DMS53 treated with DMSO at 0.1 percent for 48 hours (cell line): ENCODE results near the gene KRTAP11-1.

Source experiments
- DNase-seq: peaks from one replicate; lab custom pipeline; 2025; ENCODE audit not compliant: unreplicated experiment; lab: John Stamatoyannopoulos, UW

KRTAP11-1 gene, protein sequence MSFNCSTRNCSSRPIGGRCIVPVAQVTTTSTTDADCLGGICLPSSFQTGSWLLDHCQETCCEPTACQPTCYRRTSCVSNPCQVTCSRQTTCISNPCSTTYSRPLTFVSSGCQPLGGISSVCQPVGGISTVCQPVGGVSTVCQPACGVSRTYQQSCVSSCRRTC

GRCh38 chr21:30881480-30881879 lies at the start of gene KRTAP11-1:
KRTAP11-1 (minus strand) TSS chr21:30881580; CDS start chr21:30881524, 56 bp downstream.
- no peak for DNase-seq

DNA sequence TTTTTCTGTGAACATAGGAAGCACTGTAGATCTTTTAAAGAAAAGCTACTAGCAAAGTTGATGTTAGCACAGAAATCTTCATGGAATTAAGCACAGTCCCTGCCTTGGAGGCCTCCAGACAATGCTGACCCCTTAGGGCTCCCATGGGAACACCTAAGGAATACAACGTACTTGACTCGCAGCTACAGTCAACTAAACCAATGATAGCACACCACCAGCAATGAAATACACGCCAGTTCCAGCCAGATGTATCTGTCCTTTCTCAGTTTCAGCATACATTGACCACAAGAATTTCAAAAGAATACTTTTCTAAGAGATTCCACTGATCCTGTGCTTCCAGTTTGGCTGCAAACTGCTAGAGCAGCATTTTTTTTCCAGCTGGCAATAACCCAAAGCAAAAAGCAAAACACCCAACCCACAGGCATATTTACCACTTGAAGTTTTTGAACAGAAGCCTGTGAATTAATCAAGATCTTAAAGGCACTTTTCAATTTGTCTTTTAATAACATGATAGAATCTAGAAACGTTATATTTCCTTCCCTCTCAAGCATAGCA lies 42.8 kb upstream of the KRTAP11-1 start:
- DNase-seq: no peak

GRCh38 chr21:30921129-30921528 lies 39.7 kb upstream of the KRTAP11-1 start:
- no peak for DNase-seq

- DNase-seq: no peak
These were observed 36.2 kb upstream of the KRTAP11-1 start for GRCh38 chr21:30917557-30917956.

DNA sequence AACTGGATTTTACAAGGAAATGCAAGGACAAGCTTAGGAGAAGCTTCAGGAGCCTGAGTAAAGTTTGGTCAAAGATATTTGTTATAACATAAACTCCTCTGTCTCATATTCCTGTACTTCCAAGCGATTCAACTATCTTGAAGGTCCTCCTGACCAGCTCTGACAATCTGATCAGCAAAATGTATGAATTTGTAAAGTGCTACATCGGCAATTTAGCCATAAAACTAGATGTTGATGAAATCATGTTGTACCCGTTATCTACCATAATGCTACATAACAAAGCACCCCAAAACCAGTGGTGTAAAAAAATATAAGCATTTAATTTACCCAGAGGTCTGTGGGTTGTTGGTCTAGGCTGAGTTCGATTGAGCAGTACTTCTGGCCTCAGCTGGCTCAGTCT lies 19.5 kb upstream of the KRTAP11-1 start:
- no peak for DNase-seq

DNA sequence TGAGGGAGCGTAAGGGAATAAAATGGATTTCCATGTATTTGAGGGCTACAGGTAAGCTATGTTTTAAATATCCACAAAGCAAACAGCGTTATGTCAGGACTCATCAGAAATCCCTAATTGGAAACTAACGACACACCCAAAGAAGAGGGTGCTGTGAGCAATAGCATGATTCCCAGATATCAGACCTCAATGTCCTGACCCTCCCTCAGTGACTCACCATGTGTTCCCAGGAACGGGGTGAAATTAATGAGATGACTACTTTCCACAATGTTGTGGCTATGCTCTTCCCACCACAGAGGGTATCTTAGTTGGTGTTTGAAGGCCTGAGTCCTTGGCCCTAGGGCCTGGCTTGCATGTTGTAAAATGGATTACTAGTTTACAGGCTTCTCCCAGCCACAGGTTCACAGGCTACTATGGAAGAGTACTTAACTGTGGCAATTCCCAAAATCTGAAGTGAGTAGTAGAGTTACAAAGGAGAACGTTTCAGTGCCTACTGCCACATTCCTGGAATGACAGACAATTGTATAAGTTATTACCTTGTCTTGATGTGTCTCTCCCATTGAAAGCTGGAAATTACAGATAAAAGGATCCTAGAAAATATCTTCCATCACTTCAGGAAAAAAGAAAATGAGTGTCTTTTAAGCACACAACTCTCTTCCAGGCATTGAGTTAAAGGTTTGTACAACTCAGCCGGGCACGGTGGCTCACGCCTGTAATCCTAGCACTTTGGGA lies 1.7 kb upstream of the KRTAP11-1 start:
- no peak for DNase-seq

- DNase-seq: no peak
These were observed 466 bp downstream of the KRTAP11-1 start for GRCh38 chr21:30880914-30881313.

GRCh38 chr21:30874526-30874925 lies 6.9 kb downstream of the KRTAP11-1 start:
- no peak for DNase-seq

DNA sequence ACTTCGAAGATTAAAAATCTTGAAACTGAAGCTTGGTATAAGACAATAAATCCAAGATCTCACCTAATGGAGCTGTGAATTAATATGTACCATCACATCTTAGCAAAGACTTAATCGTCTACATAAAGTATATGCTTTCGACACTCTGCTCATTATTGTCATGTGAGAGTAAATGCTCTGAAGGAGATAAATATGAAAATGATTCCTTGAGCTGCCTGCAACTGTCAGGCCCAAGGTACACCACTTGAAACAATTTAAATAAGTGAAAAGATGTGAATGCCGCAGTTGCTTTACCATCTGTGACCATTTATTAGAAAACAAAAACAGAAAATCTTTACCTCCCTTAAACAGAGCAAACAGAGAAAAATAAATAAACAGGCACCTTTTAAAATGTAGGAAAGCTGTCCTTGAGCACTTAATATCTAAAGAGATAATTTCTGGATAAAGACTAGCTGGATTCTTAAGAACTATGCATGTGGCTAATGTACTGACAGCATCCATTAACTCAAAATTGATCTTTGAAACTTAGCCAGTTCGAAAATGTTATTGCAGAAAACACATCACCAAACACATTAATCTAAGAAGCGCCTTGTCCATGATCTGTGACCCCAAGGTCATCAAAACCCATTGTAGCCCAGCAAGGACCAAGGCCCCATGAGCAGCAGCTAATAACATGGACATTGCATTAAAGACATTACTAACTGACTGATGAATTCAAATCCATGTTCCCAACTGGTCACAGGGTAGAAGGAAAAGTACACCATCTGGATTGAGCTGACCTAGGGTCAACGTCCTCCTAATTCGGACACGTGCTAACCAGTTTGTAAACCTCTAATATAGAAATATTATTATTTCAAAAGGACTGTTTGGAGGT lies 33.5 kb downstream of the KRTAP11-1 start:
- no peak for DNase-seq

DNA sequence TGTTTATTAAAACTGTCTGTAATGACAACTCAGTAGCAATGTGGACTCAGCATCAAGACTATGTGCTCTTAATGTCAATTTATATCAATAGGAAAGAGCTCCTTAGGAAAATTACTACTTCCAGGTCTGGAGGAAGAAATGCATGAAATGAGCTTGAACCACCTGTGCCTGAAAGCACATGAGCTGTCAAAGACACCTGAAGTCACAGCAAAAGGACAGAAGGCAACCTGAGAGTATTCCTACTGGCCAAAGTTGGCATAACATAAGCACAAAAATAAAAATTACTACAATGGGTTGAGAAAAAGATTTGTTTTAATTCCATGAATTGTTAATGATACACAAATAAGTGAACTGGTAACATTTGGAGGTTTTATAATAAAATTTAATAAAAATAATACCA lies 38.4 kb downstream of the KRTAP11-1 start:
- no peak for DNase-seq

- DNase-seq: peak; percentile 55
These were observed 42.1 kb downstream of the KRTAP11-1 start for GRCh38 chr21:30839304-30839703.

GRCh38 chr21:30838536-30838935 lies 42.8 kb downstream of the KRTAP11-1 start:
- DNase-seq: no peak

- DNase-seq: peak; percentile 12
These were observed 50.1 kb downstream of the KRTAP11-1 start for GRCh38 chr21:30831194-30831765.
